Astrocyte (in vitro differentiated cells and primary cell): ENCODE results near the gene TLCD5. TPM values are rescaled to one million over a fixed set of nuclear protein-coding genes. Genes with fewer than 3 reads are reported as not detected.

ENCODE experiments used
- DNase-seq: peaks from one replicate; pipeline ENCODE4 v3.0.0-alpha.2; 2010; ENCODE audit warnings: low read depth
- FAIRE-seq: peaks from 2 replicates; lab custom pipeline; 2011; peaks lifted over from hg19 to GRCh38; lab: Jason Lieb, UNC
- H2AFZ ChIP-seq: 2 replicates; pipeline ENCODE4 v1.6.0; 2012; ENCODE audit warnings: low read depth, low read length, inconsistent platforms
- H3K27ac ChIP-seq: 2 replicates; pipeline ENCODE4 v1.5.1; 2011; ENCODE audit warnings: low read depth, low read length, inconsistent platforms
- H3K27me3 ChIP-seq: 2 replicates; pipeline ENCODE4 v1.6.0; 2011; ENCODE audit warnings: low read length, inconsistent platforms; ENCODE audit not compliant: insufficient read depth
- H3K36me3 ChIP-seq: 2 replicates; pipeline ENCODE4 v1.5.1; 2011; ENCODE audit warnings: low read length, inconsistent platforms; ENCODE audit not compliant: insufficient read depth
- H3K4me1 ChIP-seq: 2 replicates; pipeline ENCODE4 v1.5.1; 2011; ENCODE audit warnings: low read length, inconsistent platforms; ENCODE audit not compliant: insufficient read depth
- H3K4me2 ChIP-seq: 2 replicates; pipeline ENCODE4 v1.6.0; 2012; ENCODE audit warnings: low read length, inconsistent platforms
- H3K4me3 ChIP-seq: 2 replicates; pipeline ENCODE4 v1.5.1; 2011; ENCODE audit warnings: low read depth, mild to moderate bottlenecking, low read length, inconsistent platforms; ENCODE audit not compliant: insufficient read depth
- H3K79me2 ChIP-seq: 2 replicates; pipeline ENCODE4 v1.6.0; 2012; ENCODE audit warnings: mild to moderate bottlenecking, low read length, inconsistent platforms; ENCODE audit not compliant: insufficient read depth
- H3K9ac ChIP-seq: 2 replicates; pipeline ENCODE4 v1.6.0; 2012; ENCODE audit warnings: mild to moderate bottlenecking, low read length, inconsistent platforms
- H3K9me3 ChIP-seq: 2 replicates; pipeline ENCODE4 v1.5.1; 2012; ENCODE audit warnings: low read depth, mild to moderate bottlenecking, low read length, inconsistent platforms; ENCODE audit not compliant: insufficient read depth
- H4K20me1 ChIP-seq: 2 replicates; pipeline ENCODE4 v1.6.0; 2012; ENCODE audit warnings: low read length, inconsistent platforms; ENCODE audit not compliant: insufficient read depth
- H3K27ac Mint-ChIP-seq: one replicate; pipeline ENCODE4 v1.8.0; 2021; ENCODE audit warnings: mild to moderate bottlenecking, mixed read lengths; ENCODE audit not compliant: unreplicated experiment
- H3K27me3 Mint-ChIP-seq: one replicate; pipeline ENCODE4 v1.8.0; 2021; ENCODE audit warnings: low read depth, mixed read lengths; ENCODE audit not compliant: unreplicated experiment
- H3K36me3 Mint-ChIP-seq: one replicate; pipeline ENCODE4 v1.8.0; 2021; ENCODE audit warnings: low read depth, mixed read lengths; ENCODE audit not compliant: unreplicated experiment
- H3K4me1 Mint-ChIP-seq: one replicate; pipeline ENCODE4 v1.8.0; 2021; ENCODE audit warnings: low read depth, mixed read lengths; ENCODE audit not compliant: unreplicated experiment
- H3K4me3 Mint-ChIP-seq: one replicate; pipeline ENCODE4 v1.8.0; 2021; ENCODE audit warnings: mild to moderate bottlenecking, moderate library complexity, mixed read lengths; ENCODE audit not compliant: unreplicated experiment
- H3K9me3 Mint-ChIP-seq: one replicate; pipeline ENCODE4 v1.8.0; 2021; ENCODE audit warnings: mild to moderate bottlenecking, mixed read lengths; ENCODE audit not compliant: unreplicated experiment
- EZH2 ChIP-seq: IDR thresholded peaks from 2 replicates; pipeline ENCODE4 v1.6.1; 2012; ENCODE audit warnings: mild to moderate bottlenecking, low read length, inconsistent platforms; ENCODE audit not compliant: insufficient read depth
- total RNA-seq: library from RNA; stranded (reverse); gene quantifications from 2 replicates; pipeline ENCODE4 v1.2.1, GENCODE V29; 2021
- TF ChIP-seq, protein P1 (sequence below): IDR thresholded peaks from 2 replicates; pipeline ENCODE4 v1.5.1; 2011; ENCODE audit warnings: low read depth, mild to moderate bottlenecking, inconsistent platforms, low read length, moderate library complexity; ENCODE audit not compliant: insufficient read depth

Gene TLCD5
- total RNA-seq, 1 donor from 2014 or later, result 9.5 TPM

- peaks cover 51% of the 10 kb centered on the region for H3K4me1 ChIP-seq
- no peaks in the 10 kb centered on the region for H3K27me3 Mint-ChIP-seq
- FAIRE-seq (no peak), DNase-seq (peak; percentile 85)
- no peak overlapping the region for H3K27ac Mint-ChIP-seq
- peak overlapping the region; percentile 75 for H3K4me3 Mint-ChIP-seq
- peak overlapping the region; percentile 96 for H3K9ac ChIP-seq
- peaks cover 4% of the 10 kb centered on the region for H3K36me3 Mint-ChIP-seq
- TF ChIP-seq, protein P1, sequence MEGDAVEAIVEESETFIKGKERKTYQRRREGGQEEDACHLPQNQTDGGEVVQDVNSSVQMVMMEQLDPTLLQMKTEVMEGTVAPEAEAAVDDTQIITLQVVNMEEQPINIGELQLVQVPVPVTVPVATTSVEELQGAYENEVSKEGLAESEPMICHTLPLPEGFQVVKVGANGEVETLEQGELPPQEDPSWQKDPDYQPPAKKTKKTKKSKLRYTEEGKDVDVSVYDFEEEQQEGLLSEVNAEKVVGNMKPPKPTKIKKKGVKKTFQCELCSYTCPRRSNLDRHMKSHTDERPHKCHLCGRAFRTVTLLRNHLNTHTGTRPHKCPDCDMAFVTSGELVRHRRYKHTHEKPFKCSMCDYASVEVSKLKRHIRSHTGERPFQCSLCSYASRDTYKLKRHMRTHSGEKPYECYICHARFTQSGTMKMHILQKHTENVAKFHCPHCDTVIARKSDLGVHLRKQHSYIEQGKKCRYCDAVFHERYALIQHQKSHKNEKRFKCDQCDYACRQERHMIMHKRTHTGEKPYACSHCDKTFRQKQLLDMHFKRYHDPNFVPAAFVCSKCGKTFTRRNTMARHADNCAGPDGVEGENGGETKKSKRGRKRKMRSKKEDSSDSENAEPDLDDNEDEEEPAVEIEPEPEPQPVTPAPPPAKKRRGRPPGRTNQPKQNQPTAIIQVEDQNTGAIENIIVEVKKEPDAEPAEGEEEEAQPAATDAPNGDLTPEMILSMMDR, result peak; percentile 68
- no peak for TF ChIP-seq EZH2
- peak overlapping the region; percentile 35 for H2AFZ ChIP-seq
- peak overlapping the region; percentile 92 for H3K4me2 ChIP-seq
- H3K27me3 ChIP-seq, result no peaks in the 10 kb centered on the region
- no peaks in the 10 kb centered on the region for H3K9me3 ChIP-seq
- peaks cover 35% of the 10 kb centered on the region for H3K79me2 ChIP-seq
- peak overlapping the region; percentile 73 for H3K4me3 ChIP-seq
- peaks cover 38% of the 10 kb centered on the region for H3K4me1 Mint-ChIP-seq
- H3K27ac ChIP-seq, result peak overlapping the region; percentile 82
- no peaks in the 10 kb centered on the region for H3K9me3 Mint-ChIP-seq
- H3K36me3 ChIP-seq, result peaks cover 9% of the 10 kb centered on the region
- peaks cover 30% of the 10 kb centered on the region for H4K20me1 ChIP-seq
These were observed 9.9 kb downstream of the TLCD5 start for GRCh38 chr11:120334894-120335462.

DNA sequence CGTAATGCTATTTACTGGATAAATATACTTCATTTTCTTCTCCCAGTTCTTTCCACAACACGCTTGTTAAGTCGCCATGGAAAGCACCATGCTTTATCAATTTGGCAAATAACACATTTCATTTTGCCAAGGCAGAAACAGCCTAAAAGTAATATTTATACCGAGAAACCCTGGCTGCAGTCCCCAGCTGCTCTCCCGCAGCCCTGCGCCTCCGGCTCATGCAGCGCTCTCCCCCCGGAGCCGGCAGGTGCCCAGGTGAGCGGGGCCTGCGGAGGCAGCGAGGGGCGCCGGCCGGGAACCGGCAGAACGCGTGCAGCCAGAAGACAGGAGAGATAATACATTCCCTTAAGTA lies 10.4 kb downstream of the TLCD5 start:
- Histone ChIP-seq H3K27me3 (no peaks in the 10 kb centered on the region), H3K27ac (peak overlapping the region; percentile 82), H3K4me2 (peak overlapping the region; percentile 92), H4K20me1 (peaks cover 35% of the 10 kb centered on the region), H3K36me3 (peaks cover 4% of the 10 kb centered on the region), H3K79me2 (peaks cover 40% of the 10 kb centered on the region), H2AFZ (peak overlapping the region; percentile 61), H3K9ac (peak overlapping the region; percentile 96), H3K4me1 (peaks cover 51% of the 10 kb centered on the region), H3K9me3 (no peaks in the 10 kb centered on the region), H3K4me3 (peak overlapping the region; percentile 73)
- H3K4me3 Mint-ChIP-seq, result peak overlapping the region; percentile 75
- TF ChIP-seq, protein P1, result no peak
- no peak for TF ChIP-seq EZH2
- H3K27me3 Mint-ChIP-seq, result no peaks in the 10 kb centered on the region
- no peak overlapping the region for H3K27ac Mint-ChIP-seq
- H3K9me3 Mint-ChIP-seq, result no peaks in the 10 kb centered on the region
- DNase-seq (no peak), FAIRE-seq (no peak)
- no peaks in the 10 kb centered on the region for H3K36me3 Mint-ChIP-seq
- H3K4me1 Mint-ChIP-seq, result peaks cover 38% of the 10 kb centered on the region

DNA sequence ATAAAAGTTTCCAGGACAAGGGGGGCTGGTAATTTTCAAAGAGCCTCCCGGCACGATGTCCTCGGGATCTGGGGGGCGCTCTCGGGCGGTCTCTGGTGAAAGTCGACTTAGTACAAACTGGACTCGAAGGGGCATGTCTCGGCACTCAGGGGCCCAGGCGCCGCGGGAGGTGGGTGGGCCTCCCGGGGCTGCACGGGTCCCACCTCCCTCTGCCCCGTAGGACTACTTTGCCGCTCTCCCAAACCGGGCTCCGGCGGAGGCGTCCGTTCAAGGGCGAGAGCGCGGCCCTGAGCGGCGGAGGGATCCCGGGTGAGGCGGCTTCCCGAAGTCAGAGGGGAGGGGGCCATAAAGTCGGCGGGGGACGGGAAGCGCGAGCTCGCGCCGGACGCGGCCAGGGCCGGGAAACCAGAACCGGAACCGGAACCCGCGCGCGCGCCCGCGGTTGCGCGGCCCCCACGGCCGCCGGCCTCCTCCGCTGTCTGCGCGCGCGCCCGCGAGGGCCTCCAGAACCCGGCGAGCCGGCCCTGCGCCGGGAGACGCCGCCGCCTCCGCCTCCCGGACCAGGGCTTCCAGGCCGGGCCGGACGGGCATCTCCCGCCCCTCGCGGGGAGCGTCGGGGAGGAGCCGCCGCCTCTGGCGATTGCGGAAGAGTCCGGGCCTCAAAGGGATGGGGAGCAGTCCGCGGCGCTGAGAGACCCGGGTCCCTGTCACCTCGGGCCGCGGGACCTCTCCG lies 11.0 kb downstream of the TLCD5 start, which contains the start of gene ARHGEF12:
Gene ARHGEF12 (plus strand): TSS at position 506 of the 733 bp plus-strand sequence. CDS start 831 bp downstream, outside the sequence.
- no peak for TF ChIP-seq EZH2
- TF ChIP-seq, protein P1, result no peak
- Histone ChIP-seq H3K4me2 (peak within 1 kb of the TSS; percentile 92), H3K27ac (peak within 1 kb of the TSS; percentile 82), H3K36me3 (no peaks in the 10 kb centered on the region), H3K4me1 (peaks cover 46% of the 10 kb centered on the region), H4K20me1 (peaks cover 41% of the 10 kb centered on the region), H3K9ac (peak within 1 kb of the TSS; percentile 96), H3K4me3 (peak within 1 kb of the TSS; percentile 92), H2AFZ (peak within 1 kb of the TSS; percentile 61), H3K79me2 (peaks cover 46% of the 10 kb centered on the region), H3K9me3 (no peaks in the 10 kb centered on the region), H3K27me3 (no peaks in the 10 kb centered on the region)
- Mint-ChIP-seq H3K9me3 (no peaks in the 10 kb centered on the region), H3K27ac (peak within 1 kb of the TSS; percentile 84), H3K27me3 (no peaks in the 10 kb centered on the region), H3K4me3 (peak within 1 kb of the TSS; percentile 93), H3K4me1 (peaks cover 37% of the 10 kb centered on the region), H3K36me3 (no peaks in the 10 kb centered on the region)
- FAIRE-seq (no peak), DNase-seq (peak; percentile 98)
